Measurements from ENCODE around the gene POC1B.

POC1B gene

DNA sequence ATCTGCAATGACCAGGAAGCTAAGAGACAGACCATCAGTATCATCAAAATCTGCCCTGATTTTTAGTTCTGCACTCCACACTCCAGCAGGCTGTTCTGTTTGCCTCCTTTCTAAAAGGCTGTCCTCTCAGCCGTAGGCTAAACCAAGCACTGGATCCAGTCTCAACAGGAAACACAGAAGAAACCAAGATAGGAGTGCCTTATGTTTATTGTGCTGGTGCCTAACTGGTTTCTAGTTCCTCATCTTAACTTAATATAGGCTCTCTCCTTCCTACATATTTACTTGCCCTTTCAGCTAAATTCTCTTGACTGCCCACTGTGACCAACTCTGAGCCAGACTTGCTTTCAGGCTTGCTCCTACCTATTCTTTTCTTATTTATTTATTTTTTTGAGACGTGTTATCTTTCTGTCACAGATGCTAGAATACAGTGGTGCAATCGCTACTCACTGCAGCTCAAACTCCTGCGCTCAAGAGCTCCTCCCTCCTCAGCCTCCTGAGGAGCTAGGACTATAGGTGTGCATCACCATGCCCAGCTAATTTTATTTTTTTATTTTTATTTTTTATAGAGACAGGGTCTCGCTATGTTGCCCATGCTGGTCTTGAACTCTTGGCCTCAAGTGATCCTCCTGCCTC is 32.1 kb downstream of the POC1B start:
- no peak for DNase-seq

DNA sequence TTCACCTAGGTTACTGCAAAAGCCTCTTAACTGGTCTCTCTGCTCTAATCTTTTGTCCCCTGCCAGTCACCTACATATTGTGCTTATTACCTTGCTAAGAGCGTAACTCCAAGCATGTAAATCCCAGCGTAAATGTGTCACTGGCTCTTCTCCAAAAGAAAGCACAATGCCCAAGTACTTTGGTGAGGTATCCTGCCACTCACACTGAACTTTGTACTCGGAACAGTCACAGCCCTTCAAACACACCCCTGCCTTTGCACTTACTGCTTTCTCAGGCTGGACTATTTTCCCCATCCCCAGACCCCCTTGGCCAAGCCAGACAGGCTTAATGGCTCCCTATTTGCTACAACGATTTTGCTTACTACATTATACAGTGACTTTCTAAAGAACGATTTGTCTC is 33.0 kb downstream of the POC1B start:
- no peak for DNase-seq

DNA sequence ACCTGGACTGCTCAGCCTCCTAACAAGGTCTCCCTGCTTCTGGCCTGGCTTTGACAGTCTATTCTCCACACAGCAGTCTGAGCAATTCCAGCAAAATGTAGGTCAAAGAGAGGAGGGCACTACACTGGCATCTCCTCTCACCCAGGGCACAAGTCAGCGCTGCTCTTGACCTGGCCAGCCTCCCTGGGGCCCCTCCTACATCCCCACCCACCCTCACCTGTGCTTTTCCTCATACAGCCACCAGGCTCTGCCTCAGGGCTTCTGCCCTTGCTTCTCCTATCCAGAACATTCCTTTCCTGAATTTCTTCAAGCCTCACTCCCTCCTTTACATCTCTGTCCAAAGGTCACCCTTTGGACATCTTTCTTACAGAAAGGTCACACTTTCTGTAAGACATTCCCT is 34.9 kb downstream of the POC1B start:
- DNase-seq, result no peak

DNA sequence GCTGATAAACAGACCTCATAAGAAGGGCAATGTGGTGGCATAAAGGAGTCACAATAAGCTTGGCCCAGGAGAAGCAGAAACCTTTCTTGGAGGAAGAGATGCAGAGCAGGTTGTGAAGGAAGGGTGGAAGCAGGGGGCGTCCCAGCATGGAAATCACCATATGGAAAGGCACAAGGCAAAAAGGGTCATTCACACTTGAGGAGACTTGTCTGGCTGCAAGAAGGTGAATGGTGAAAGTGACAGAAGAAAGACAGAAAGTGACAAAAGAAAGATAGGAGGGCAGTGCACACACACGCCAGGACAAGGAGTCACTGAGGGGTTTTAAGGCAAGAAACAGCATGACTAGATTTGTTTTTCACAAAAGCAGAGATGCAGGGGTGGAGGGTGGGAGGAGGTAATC is 39.6 kb downstream of the POC1B start:
- no peak for DNase-seq

DNA sequence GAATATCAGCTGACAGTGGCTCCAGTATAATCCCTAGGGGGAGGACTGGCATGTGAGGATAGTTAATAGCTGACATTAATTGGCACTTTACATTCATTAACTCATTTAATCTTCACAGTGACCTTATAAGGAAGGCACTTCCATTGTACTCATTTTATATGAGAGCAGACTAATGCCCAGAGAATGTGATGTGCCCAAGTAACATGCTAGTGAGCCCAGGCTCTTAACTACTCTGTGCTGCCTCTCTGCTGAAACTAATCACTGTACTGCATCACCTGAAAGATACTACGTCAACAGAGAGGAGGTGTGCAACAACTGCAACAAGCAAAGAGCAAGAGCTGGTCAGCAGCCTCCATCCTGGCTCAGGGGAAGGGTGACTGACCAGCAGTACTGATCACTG is 41.4 kb downstream of the POC1B start:
- DNase-seq, result no peak

DNA sequence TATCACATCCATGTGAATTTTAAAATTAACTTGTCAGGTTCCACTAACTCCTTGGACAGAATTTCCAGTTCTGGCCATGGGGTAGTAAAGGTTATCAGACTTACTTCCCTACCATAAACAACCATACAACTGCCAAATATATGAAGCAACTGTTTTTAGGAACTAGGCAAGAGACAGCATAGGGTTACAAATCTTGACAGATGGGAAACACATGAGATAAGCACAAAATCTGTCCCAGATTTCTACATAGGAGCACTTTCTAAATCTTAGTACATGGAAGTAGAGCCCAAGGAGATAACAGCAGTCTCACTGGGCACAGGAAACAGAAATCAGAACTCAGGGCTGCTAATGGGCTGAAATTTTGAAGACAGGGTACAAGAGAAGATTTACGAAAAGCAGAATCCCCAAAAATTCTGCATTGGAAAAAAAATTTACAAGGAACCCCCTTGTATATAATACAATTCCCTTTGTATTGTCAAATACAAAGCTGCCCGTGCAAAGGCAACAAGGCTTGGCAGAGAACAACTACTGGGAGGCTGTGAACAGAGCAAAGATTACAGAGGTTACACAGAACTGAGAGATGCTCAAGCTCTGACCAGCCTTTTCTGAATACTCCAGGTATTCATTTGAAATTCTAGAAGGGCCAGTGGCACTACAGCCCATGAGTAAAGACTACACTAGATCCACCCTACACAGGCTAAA is 44.5 kb downstream of the POC1B start:
- DNase-seq, result no peak

DNA sequence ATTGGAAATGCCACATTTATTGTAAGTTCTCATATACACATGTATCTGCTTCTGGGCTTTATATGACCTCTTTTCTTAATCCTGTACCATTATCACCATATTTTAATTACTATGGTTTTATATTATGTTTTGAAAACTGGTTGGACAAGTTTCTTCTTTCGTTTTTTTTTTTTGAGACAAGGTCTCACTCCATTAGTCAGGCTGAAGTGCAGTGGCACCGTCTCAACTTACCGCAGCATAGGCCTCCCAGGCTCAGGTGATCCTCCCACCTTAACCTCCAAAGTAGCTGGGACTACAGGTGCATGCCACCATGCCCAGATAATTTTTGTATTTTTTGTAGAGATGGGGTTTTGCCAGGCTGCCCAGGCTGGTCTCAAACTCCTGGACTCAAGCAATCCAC is 45.9 kb downstream of the POC1B start:
- DNase-seq, result peak in 1 of 2 experiments; percentile 26

DNA sequence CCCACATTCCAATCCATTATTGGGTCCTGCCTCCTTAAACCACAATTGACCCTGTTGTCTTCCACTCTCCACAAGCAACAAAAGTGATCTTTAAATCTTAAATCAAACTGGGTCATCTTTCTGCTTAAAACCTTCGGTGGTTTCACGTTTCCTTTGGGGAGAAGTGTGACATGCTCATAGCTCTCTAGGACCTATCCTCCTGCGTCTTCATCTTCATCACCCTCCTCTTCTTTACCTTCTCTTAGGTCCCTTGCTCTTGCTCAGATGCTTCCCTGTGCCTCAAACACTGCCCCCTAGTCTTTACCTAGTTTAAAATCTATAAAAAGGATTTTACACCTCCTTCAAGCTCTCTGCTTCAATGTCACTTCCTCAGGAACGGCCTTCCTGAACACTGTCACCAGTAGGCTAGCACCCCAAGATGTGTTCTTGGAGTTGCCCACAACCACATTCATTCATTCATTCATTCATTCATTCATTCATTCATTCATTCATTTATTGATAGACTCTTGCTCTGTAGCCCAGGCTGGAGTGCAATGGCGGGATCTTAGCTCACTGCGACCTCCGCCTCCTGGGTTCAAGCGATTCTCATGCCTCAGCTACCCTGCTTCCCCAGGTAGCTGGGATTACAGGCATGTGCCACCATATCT is 48.1 kb downstream of the POC1B start:
- DNase-seq, result no peak

DNA sequence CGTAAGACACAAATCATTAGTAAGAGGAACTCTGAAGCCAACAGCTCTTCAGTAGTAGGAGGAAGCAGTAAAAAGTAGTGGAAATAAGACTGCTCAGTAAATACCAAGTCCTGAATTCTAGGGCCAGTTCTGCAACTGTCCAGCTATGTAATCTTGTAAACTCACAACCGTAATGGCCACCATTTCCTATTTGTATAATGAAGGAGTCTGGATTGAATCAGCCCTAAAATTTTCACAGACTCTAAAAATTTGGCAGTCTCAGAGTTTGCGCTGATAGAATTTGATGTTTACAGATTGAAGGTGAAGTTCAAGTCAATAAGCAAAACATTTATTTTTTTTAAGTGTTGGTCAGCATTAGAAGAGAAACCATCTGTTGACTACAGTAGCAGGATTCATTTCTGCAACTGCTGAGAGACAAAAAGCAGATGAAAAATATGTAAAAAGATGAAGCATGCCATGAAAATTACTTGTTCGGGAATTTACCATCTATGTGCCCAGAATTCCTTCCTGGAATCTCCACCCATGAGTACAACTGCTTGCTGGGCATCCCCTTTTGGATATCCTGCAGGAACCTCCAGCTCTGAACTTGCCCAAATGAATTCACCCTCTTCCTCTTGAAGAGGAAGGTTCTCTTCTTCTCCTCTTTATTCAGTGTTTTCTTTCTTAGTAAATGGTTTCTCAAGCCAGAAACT is 48.8 kb downstream of the POC1B start:
- DNase-seq, result no peak

DNA sequence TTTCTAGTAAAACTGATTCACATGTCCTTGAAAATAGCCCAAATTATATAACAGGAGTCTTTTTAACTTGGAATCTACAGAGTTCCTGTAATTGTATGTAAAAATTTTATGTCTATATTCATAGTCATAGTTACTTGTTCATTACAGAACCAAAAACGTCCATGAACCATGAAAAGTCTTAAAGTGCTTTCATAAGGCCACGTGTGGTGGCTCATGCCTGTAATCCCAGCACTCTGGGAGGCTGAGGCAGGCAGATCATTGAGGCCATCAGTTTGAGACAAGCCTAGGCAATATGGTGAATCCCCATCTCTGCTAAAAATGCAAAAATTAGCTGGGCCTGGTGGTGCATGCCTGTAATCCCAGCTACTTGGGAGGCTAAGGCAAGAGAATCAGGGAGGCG is 49.6 kb downstream of the POC1B start:
- no peak for DNase-seq

DNA sequence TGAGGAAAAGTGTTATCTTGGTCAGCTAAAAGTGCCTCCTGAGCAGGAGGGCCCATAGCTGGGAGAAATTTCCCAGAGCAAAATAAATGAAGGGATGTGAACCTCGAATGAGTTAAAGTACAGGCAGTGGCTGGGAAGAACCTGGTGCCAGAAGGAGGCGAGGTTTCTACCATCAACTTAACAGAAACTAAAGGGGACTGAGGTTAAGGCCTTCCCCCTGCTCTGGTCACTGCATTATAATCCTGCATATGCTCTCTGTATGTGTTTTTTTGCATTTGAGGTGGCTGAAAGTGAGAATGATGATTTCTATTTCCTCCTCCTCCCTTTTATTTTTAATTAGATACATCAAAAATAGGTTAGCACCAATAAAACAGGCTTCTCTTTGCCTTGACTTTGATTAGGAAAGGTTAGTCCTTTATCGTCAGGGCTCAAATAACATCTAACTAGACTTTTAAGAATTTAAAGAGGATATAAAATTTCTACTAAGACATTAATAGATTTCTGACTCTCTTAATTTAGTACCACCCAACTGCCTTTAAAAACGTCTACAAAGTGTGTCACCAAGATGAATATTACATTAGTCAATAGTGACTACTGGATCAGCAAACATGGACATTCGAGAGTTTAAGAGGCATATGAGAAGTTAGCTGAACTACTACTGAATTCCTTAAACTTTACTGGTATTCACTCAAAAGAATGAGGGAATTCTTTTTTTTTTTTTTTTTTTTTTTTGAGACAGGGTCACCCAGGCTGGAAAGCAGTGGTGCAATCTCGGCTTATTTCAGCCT is 50.5 kb downstream of the POC1B start:
- no peak for DNase-seq

DNA sequence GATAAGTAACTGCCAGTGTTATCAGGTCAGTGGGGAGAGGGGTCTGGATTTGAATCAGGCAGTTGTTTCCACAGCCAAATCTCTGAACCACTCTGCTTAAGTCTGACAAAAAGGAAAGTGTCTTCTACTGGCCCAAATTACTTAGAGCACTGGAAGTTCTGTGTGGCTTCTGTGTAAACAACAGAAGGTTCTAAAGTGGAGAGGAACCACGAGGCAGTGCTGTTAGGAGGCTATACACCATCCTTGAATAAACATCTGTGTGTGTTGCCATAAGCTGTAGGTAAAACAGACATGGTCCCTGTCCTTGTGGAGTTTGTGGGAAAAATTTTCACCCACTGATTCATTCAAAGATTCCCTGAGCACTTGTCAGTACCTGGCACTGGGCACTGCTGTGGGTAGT is 51.2 kb downstream of the POC1B start:
- DNase-seq, result no peak

DNA sequence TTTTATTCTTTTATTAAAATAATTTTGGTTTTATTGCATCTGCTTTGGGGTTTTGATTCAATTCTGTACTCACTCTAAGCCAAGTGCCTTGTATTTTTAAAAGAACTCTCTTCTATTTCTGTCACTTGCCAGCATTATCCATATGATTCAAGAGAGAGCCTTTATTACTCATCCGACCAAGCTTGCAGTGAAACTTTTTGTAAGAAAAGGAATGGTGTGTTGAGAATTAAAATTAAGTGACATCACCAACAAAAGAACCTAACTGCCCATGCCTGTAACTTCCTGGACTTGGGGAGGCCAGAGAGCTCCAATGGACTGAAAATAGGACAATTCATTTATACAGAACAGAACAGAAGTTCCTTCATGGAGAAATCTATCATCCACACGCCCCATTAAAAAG is 53.3 kb downstream of the POC1B start:
- no peak for DNase-seq

DNA sequence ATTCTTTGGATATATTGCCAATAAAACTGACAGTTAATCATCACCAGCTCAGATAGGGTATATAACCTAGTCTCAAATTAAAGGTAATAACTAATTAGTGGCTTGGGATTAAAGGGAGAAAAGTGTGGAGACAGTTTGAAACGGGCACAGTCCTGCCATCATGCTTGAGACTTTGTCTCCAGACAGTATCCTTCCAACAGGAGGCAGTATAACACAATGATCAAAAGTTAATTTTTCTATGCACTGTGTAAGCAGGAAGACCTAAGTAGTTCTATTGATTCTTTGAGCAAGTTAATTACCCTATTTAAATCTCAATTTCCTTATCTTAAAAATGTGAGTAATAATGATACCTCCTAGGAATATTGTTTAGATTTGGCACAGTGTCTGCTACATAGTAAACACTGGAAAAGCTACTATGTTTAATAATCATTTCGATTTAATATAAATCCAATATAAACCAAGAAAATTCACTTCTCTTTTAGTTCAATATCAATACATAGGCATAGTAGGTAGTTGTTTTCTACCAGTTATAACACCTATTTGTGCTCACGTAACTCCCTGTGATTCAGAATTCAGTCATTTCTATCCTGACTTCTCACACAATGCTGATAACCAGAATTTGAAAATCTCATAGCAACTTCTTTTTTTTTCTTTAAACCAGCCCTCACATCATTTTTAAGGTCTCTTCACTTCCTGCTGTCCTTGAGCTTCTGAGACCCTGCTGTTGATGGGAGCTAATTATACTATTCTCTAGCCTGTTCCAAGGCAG is 54.9 kb downstream of the POC1B start:
- peak; percentile 39 to 68 for DNase-seq

DNA sequence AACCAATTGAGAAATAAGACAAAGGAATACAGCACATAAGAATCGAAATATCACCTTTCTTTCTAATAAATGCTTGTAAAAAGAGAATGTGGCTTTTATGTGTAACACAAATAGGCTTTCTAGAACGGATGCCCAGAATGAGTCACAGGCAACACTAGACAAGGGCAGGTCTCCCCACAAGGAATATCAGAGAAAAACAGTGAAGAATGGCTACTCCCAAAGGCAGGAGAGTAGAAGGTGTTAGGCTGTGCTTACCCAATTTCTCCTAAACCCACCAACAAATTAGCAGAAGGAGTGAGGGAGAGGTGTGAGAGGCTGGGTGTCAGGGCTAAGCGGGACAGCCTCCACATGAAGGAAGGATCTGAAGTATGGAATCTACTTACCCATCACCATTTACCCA is 56.5 kb downstream of the POC1B start:
- no peak for DNase-seq

DNA sequence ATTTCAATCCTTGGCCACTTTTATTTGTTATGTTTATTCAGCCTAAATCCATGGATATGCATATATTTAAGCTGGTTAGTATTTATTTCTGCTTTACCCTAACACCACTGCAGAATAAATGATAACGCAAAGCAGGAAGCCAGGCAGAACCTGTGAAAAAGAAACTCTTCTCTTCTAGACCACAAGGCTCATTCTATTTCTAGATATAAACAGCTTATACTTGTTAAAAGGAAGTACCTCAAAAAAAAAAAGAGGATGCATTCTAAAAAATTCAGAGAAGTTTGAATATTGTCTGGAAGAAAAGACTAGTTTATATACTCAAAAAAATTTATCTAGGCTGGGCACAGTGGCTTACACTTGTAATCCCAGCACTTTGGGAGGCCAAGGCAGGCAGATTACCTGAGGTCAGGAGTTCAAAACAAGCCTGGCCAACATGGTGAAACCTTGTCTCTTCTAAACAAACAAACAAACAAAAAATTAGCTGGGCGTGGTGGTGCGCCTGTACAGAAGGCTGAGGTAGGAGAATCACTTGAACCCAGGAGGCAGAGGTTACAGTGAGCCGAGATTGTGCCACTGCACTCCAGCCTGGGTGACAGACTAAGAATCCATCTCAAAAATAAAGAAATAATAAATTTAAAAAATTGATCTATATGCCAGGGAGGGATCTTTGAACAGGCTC is 57.1 kb downstream of the POC1B start:
- no peak for DNase-seq

DNA sequence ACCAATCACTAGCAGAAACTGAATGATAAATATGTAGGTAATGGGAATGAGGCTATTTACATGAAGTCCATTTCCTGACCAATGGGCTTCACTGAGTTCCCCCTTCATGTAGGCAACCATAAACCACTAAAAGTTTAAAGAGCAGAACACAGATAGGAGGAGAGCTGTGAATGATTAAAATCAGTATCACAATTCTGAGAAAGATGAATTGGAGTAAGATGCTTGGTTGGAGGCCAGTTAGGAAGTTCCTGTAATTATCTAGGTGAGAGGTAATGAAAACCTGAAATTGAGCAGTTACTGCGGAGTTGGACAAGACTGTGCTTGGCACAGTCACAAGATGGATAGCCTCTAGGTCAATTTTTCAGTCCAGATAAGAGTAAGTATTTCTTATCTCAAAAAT is 57.8 kb downstream of the POC1B start:
- no peak for DNase-seq

DNA sequence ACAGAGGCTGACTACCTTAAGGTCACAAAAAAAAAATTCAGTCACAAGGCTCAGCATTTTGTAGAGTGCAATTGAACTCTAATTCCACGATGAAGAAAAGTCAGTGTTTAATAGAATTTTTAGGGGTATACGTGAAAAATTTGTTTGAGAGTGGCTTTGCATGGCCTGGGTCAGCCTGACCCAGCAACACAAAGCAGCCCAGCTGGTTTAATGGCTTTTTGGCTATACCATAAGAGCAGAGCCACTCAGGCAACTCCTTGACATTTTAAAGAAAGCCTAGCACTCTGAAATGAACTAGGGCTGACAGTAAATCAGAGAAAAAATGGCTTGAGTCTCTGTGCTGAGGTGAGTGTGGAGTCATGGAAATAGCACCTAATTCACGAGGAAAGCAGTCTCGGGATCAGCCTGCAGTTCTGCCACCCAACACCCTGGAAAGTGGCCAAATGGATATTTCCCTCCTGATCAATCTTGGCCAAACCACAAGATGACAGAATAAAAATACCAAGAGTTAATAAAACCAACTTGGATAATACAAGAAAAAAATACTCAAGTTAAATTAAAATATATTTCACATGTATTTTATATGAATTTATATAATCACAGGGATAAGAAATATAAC is 60.8 kb downstream of the POC1B start:
- no peak for DNase-seq

DNA sequence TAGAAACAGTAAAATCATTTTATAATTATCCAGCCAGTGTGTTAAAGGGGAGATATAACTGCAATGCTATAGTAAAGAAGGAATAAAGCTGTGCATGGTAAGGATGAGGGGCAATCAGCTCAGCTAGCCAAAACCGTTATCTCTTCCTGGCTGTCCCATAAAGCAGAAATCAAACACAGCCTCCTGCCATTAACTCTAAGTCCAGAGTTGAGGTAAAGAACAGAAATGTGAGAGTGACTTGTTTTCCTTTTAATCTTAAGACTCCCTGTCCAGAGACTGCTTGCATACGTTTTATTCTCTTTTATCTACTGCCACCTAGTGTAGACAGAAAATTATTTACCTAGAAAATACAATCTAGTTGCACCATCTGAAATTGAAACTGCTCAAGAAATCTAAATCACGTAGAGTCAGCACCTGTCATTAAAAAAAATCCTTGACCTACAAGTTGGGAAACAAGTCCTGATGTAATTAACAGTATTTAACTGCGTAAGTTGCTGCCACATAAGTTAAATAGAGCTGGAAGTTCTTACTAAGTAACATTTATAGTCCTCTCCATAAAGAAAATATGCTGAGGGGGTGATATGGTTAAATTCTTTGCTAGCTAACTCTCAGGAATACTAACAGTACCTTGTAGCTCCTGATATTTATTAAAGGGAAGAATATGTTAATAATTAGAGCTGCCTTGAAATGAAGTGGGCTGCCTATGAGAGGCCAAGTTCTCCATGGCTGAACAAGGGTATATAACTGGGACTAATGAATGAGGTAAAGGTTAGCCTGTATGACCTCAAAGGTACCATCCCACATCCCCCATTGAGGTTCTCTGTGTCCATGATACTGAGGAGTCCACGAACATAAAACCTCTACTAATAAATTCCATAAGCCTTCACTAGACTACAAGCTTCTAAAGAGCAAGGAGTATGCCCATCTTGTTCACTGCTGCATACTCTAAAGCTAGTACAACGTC is 63.9 kb downstream of the POC1B start:
- peak; percentile 34 to 65 for DNase-seq

DNA sequence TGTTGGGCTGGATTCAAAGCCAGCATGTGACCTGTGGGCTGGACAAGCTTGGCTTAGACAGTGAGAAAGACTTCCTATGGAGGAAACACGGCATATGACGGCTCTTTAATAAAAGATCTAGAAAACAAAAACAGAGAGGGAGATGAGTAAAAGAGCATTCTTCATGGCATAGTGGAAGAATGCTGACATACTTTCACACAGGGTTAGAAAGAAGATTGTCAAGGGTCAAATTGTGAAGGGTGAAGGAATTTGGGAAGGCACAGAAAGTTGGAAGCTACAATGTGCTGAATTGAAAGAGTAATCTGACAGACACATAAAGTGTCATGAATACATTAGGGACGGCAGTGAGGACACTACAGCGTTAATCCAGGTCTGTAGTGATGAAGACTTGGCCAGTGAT is 64.7 kb downstream of the POC1B start:
- DNase-seq, result no peak
